ENCODE data around the gene CCDC188.

CCDC188 gene

GRCh38 chr22:20137113-20137512 lies 13.7 kb downstream of the CCDC188 start:
- Histone ChIP-seq H3K79me2 (ENCODE audit: low read length) (peaks cover 49% of the 10 kb centered on the region), H3K27ac (ENCODE audit: low read length) (no peak overlapping the region), H3K27me3 (ENCODE audit: low read depth, low read length) (no peaks in the 10 kb centered on the region), H2AFZ (ENCODE audit: low read depth, low read length) (no peak overlapping the region), H3K36me3 (replicated peaks; ENCODE audit: low read depth, low read length) (no peaks in the 10 kb centered on the region), H3K4me1 (ENCODE audit: low read length) (peaks cover 9% of the 10 kb centered on the region), H3K4me3 (ENCODE audit: low read length) (no peak overlapping the region), H3K9me3 (ENCODE audit: insufficient read depth, low read length) (no peaks in the 10 kb centered on the region), H4K20me1 (ENCODE audit: insufficient read depth, low read length) (peaks cover 28% of the 10 kb centered on the region), H3K4me2 (ENCODE audit: low read length) (no peak overlapping the region), H3K9ac (ENCODE audit: low read length) (no peak overlapping the region)
- TF ChIP-seq EZH2phosphoT487 (IDR thresholded peaks at IDR 0.05; ENCODE audit: low read depth) = no peak
- no peak for TF ChIP-seq CTCF (IDR thresholded peaks at IDR 0.05; ENCODE audit: low read depth, low read length)

GRCh38 chr22:20136603-20136873 lies 14.3 kb downstream of the CCDC188 start:
- Histone ChIP-seq H3K79me2 (ENCODE audit: low read length) (peaks cover 52% of the 10 kb centered on the region), H3K9me3 (ENCODE audit: insufficient read depth, low read length) (no peaks in the 10 kb centered on the region), H3K4me1 (ENCODE audit: low read length) (peaks cover 9% of the 10 kb centered on the region), H3K9ac (ENCODE audit: low read length) (no peak overlapping the region), H3K4me3 (ENCODE audit: low read length) (no peak overlapping the region), H2AFZ (ENCODE audit: low read depth, low read length) (no peak overlapping the region), H3K27ac (ENCODE audit: low read length) (no peak overlapping the region), H3K4me2 (ENCODE audit: low read length) (no peak overlapping the region), H3K36me3 (replicated peaks; ENCODE audit: low read depth, low read length) (no peaks in the 10 kb centered on the region), H4K20me1 (ENCODE audit: insufficient read depth, low read length) (peaks cover 28% of the 10 kb centered on the region), H3K27me3 (ENCODE audit: low read depth, low read length) (no peaks in the 10 kb centered on the region)
- TF ChIP-seq EZH2phosphoT487 (IDR thresholded peaks at IDR 0.05; ENCODE audit: low read depth) = no peak
- no peak for TF ChIP-seq CTCF (IDR thresholded peaks at IDR 0.05; ENCODE audit: low read depth, low read length)

- no peaks in the 10 kb centered on the region for H3K9me3 ChIP-seq (ENCODE audit: insufficient read depth, low read length)
- H3K79me2 ChIP-seq (ENCODE audit: low read length) = peaks cover 52% of the 10 kb centered on the region
- H3K4me3 ChIP-seq (ENCODE audit: low read length) = no peak overlapping the region
- no peak overlapping the region for H3K9ac ChIP-seq (ENCODE audit: low read length)
- peaks cover 28% of the 10 kb centered on the region for H4K20me1 ChIP-seq (ENCODE audit: insufficient read depth, low read length)
- no peaks in the 10 kb centered on the region for H3K36me3 ChIP-seq (replicated peaks; ENCODE audit: low read depth, low read length)
- no peak overlapping the region for H3K27ac ChIP-seq (ENCODE audit: low read length)
- TF ChIP-seq EZH2phosphoT487 (IDR thresholded peaks at IDR 0.05; ENCODE audit: low read depth) (no peak), CTCF (IDR thresholded peaks at IDR 0.05; ENCODE audit: low read depth, low read length) (no peak)
- H3K4me2 ChIP-seq (ENCODE audit: low read length) = no peak overlapping the region
- no peaks in the 10 kb centered on the region for H3K27me3 ChIP-seq (ENCODE audit: low read depth, low read length)
- H3K4me1 ChIP-seq (ENCODE audit: low read length) = peaks cover 9% of the 10 kb centered on the region
- no peak overlapping the region for H2AFZ ChIP-seq (ENCODE audit: low read depth, low read length)
These were observed 14.9 kb downstream of the CCDC188 start for GRCh38 chr22:20135806-20136602.

- TF ChIP-seq CTCF (IDR thresholded peaks at IDR 0.05; ENCODE audit: low read depth, low read length) (no peak), EZH2phosphoT487 (IDR thresholded peaks at IDR 0.05; ENCODE audit: low read depth) (no peak)
- Histone ChIP-seq H3K4me1 (ENCODE audit: low read length) (peaks cover 13% of the 10 kb centered on the region), H2AFZ (ENCODE audit: low read depth, low read length) (no peak overlapping the region), H3K36me3 (replicated peaks; ENCODE audit: low read depth, low read length) (no peaks in the 10 kb centered on the region), H3K27ac (ENCODE audit: low read length) (no peak overlapping the region), H4K20me1 (ENCODE audit: insufficient read depth, low read length) (peaks cover 28% of the 10 kb centered on the region), H3K9ac (ENCODE audit: low read length) (no peak overlapping the region), H3K79me2 (ENCODE audit: low read length) (peaks cover 52% of the 10 kb centered on the region), H3K4me2 (ENCODE audit: low read length) (no peak overlapping the region), H3K9me3 (ENCODE audit: insufficient read depth, low read length) (no peaks in the 10 kb centered on the region), H3K27me3 (ENCODE audit: low read depth, low read length) (no peaks in the 10 kb centered on the region), H3K4me3 (ENCODE audit: low read length) (no peak overlapping the region)
These were observed 15.6 kb downstream of the CCDC188 start for GRCh38 chr22:20135265-20135664.
